ENCODE results near the gene GPR31.

GPR31 gene

GRCh38 chr6:167137881-167138280 lies 19.9 kb downstream of the GPR31 start:
- TF ChIP-seq CREB1 (IDR thresholded peaks at IDR 0.05; ENCODE audit: low read depth) (no peak), USF1 (IDR thresholded peaks at IDR 0.05) (no peak), TAF1 (IDR thresholded peaks at IDR 0.05; ENCODE audit: low read depth) (no peak), TCF12 (IDR thresholded peaks at IDR 0.05; ENCODE audit: low read depth) (no peak), RAD21 (IDR thresholded peaks at IDR 0.05; ENCODE audit: low read depth) (no peak), FOXM1 (IDR thresholded peaks at IDR 0.05; ENCODE audit: borderline replicate concordance, low read depth) (no peak)

- no peak for TF ChIP-seq RAD21 (IDR thresholded peaks at IDR 0.05; ENCODE audit: low read depth)
- TF ChIP-seq EP300 (IDR thresholded peaks at IDR 0.05; ENCODE audit: borderline replicate concordance): no peak
- TF ChIP-seq NFIC (IDR thresholded peaks at IDR 0.05): no peak
- TF ChIP-seq CREB1 (IDR thresholded peaks at IDR 0.05; ENCODE audit: low read depth): no peak
- TF ChIP-seq USF1 (IDR thresholded peaks at IDR 0.05): no peak
- TF ChIP-seq MAX (IDR thresholded peaks at IDR 0.05): no peak
- no peak for TF ChIP-seq TCF12 (IDR thresholded peaks at IDR 0.05; ENCODE audit: low read depth)
- no peak for TF ChIP-seq REST (IDR thresholded peaks at IDR 0.05; ENCODE audit: low read depth)
- TF ChIP-seq TAF1 (IDR thresholded peaks at IDR 0.05; ENCODE audit: low read depth): no peak
- no peak for TF ChIP-seq TEAD4 (IDR thresholded peaks at IDR 0.05)
- no peak for TF ChIP-seq YY1 (IDR thresholded peaks at IDR 0.05; ENCODE audit: low read depth)
- TF ChIP-seq EGR1 (IDR thresholded peaks at IDR 0.05): no peak
- no peak for TF ChIP-seq FOXM1 (IDR thresholded peaks at IDR 0.05; ENCODE audit: borderline replicate concordance, low read depth)
- TF ChIP-seq ZBTB7A (IDR thresholded peaks at IDR 0.05; ENCODE audit: low read depth): no peak
- TF ChIP-seq CEBPB (IDR thresholded peaks at IDR 0.05): no peak
These were observed 20.7 kb downstream of the GPR31 start for GRCh38 chr6:167137081-167137480.

GRCh38 chr6:167136376-167136775 lies 21.4 kb downstream of the GPR31 start:
- no peak for TF ChIP-seq TCF12 (IDR thresholded peaks at IDR 0.05; ENCODE audit: low read depth)
- no peak for TF ChIP-seq TAF1 (IDR thresholded peaks at IDR 0.05; ENCODE audit: low read depth)
- TF ChIP-seq MAX (IDR thresholded peaks at IDR 0.05): no peak
- no peak for TF ChIP-seq CEBPB (IDR thresholded peaks at IDR 0.05)
- no peak for TF ChIP-seq RAD21 (IDR thresholded peaks at IDR 0.05; ENCODE audit: low read depth)
- TF ChIP-seq TEAD4 (IDR thresholded peaks at IDR 0.05): no peak
- no peak for TF ChIP-seq EP300 (IDR thresholded peaks at IDR 0.05; ENCODE audit: borderline replicate concordance)
- TF ChIP-seq EGR1 (IDR thresholded peaks at IDR 0.05): no peak
- no peak for TF ChIP-seq ZBTB7A (IDR thresholded peaks at IDR 0.05; ENCODE audit: low read depth)

GRCh38 chr6:167134448-167135328 lies 23.1 kb downstream of the GPR31 start:
- TF ChIP-seq CEBPB (IDR thresholded peaks at IDR 0.05): no peak
- no peak for TF ChIP-seq NFIC (IDR thresholded peaks at IDR 0.05)
- TF ChIP-seq USF1 (IDR thresholded peaks at IDR 0.05): no peak
- no peak for TF ChIP-seq RAD21 (IDR thresholded peaks at IDR 0.05; ENCODE audit: low read depth)
- no peak for TF ChIP-seq EGR1 (IDR thresholded peaks at IDR 0.05)
- TF ChIP-seq YY1 (IDR thresholded peaks at IDR 0.05; ENCODE audit: low read depth): no peak

GRCh38 chr6:167130712-167131684 lies 26.8 kb downstream of the GPR31 start:
- TF ChIP-seq CREB1 (IDR thresholded peaks at IDR 0.05; ENCODE audit: low read depth) (no peak), MAX (IDR thresholded peaks at IDR 0.05) (peak; percentile 53), EP300 (IDR thresholded peaks at IDR 0.05; ENCODE audit: borderline replicate concordance) (no peak), YY1 (IDR thresholded peaks at IDR 0.05; ENCODE audit: low read depth) (no peak), USF1 (IDR thresholded peaks at IDR 0.05) (peak; percentile 73), CEBPB (IDR thresholded peaks at IDR 0.05) (no peak), ZBTB7A (IDR thresholded peaks at IDR 0.05; ENCODE audit: low read depth) (no peak)
